Rectal smooth muscle tissue (tissue), 1 donor: ENCODE data around the gene EPC2.
"Not testable (repeated sequence)": the region's sequence is repeated elsewhere in the genome, so short reads cannot be mapped to it uniquely, and the experiment has no call there.

ENCODE experiments used
- H3K27ac ChIP-seq: one replicate; pipeline ENCODE4 v1.7.0; 2013; ENCODE audit warnings: low read depth, low read length, inconsistent platforms
- H3K27me3 ChIP-seq: one replicate; pipeline ENCODE4 v1.7.0; 2013; ENCODE audit warnings: low read length; ENCODE audit not compliant: control insufficient read depth, insufficient read depth
- H3K36me3 ChIP-seq: one replicate; pipeline ENCODE4 v1.7.0; 2013; ENCODE audit warnings: low read length; ENCODE audit not compliant: control insufficient read depth, insufficient read depth
- H3K4me1 ChIP-seq: one replicate; pipeline ENCODE4 v1.7.0; 2013; ENCODE audit warnings: low read length; ENCODE audit not compliant: control insufficient read depth, insufficient read depth
- H3K4me3 ChIP-seq: one replicate; pipeline ENCODE4 v1.7.0; 2013; ENCODE audit warnings: low read length
- H3K9ac ChIP-seq: one replicate; pipeline ENCODE4 v1.7.0; 2013; ENCODE audit warnings: low read length

The EPC2 gene

DNA sequence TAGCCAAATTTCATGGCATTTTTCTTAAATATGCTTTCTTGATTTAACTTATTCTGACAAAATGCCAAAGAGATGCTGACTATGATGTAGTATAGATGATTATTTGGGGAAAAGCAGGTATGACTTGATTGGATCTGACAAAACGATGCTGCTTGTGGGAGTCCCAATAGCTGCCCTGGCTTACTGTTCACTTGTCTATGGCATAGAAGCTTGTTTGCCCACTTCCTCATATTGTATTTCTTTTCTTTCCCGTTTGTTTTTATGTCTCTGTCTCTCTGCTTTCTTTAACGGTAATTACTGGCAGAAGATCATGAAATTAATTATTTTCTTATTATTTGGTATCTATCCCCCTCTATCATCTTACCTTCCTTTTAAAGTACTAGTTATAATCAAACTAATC is 43.0 kb downstream of the EPC2 start:
- Histone ChIP-seq H3K27me3 (no peaks in the 10 kb centered on the region), H3K4me1 (peaks cover 2% of the 10 kb centered on the region), H3K4me3 (no peak overlapping the region), H3K27ac (no peak overlapping the region), H3K36me3 (no peaks in the 10 kb centered on the region), H3K9ac (no peak overlapping the region)

DNA sequence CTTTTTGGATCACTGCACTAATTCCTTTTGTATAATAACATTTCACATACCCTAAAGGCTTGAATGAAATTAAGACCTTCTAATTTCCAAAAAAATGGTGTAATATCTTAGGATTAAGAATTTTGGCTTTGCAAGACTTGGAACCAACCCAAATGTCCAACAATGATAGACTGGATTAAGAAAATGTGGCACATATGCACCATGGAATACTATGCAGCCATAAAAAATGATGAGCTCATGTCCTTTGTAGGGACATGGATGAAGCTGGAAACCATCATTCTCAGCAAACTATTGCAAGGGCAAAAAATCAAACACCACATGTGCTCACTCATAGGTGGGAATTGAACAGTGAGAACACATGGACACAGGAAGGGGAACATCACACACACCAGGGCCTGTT is 43.5 kb downstream of the EPC2 start:
- not testable (repeated sequence) for H3K27me3 ChIP-seq, H3K4me1 ChIP-seq, H3K36me3 ChIP-seq, H3K4me3 ChIP-seq, H3K9ac ChIP-seq, H3K27ac ChIP-seq

DNA sequence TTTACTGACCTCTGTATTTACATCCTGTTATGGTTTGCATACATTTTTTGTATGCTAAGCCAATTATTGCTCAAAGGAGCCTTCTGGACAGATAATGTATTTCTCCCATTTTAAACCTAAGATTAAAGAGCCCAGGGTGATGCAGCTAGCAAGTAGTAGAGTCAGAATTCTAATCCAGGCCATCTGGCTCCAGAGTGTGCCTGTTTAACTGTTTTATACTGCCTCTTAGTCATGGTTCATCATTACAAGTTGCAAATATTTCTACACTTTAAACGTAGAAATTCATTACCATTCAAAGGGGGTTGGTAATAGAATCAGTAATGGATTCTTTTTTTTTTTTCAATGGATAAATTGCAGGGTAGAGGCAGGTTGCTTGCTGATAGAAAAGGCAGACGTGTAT is 52.4 kb downstream of the EPC2 start:
- Histone ChIP-seq H3K9ac (no peak overlapping the region), H3K27me3 (no peaks in the 10 kb centered on the region), H3K4me1 (no peaks in the 10 kb centered on the region), H3K36me3 (peaks cover 2% of the 10 kb centered on the region), H3K4me3 (no peak overlapping the region), H3K27ac (no peak overlapping the region)

DNA sequence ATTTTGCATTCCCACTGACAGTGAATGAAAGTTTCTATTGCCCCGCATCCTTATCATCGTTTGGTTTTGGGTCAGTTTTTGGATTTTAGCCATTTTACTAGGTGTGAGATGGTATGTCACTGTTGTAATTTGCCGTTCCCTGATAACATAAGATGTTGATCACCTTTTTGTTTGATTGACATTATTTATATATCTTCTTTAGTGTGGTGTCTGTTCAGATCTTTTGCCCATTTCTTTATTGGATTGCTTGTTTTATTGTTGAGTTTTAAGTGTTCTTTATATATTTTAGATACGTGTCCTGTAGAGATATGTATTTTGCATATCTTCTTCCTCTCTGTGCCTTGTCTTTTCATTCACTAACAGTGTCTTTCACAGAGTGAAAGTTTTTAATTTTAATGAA is 55.3 kb downstream of the EPC2 start:
- peaks cover 3% of the 10 kb centered on the region for H3K36me3 ChIP-seq
- no peaks in the 10 kb centered on the region for H3K27me3 ChIP-seq
- no peak overlapping the region for H3K9ac ChIP-seq
- no peak overlapping the region for H3K27ac ChIP-seq
- H3K4me1 ChIP-seq = no peaks in the 10 kb centered on the region
- H3K4me3 ChIP-seq = no peak overlapping the region

DNA sequence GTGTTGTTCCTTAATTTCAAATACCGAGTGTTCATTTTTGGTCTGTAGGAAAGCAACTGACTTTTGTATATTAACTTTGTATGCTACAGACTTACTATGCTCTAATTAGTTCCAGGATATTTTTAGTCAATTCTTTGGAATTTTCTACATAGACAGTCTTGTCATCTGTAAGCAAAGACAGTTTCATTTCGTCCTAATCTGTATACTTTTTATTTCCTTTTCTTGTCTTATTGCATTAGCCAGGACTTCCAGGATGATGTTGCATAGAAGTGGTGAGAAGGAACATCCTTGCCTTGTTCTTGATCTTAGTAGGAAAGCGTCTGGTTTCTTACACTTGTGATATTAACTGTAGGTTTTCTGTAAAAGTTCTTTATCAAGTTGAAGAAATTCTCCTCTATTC is 56.5 kb downstream of the EPC2 start:
- Histone ChIP-seq H3K27ac (no peak overlapping the region), H3K4me1 (no peaks in the 10 kb centered on the region), H3K9ac (no peak overlapping the region), H3K4me3 (no peak overlapping the region), H3K27me3 (no peaks in the 10 kb centered on the region), H3K36me3 (peaks cover 3% of the 10 kb centered on the region)

DNA sequence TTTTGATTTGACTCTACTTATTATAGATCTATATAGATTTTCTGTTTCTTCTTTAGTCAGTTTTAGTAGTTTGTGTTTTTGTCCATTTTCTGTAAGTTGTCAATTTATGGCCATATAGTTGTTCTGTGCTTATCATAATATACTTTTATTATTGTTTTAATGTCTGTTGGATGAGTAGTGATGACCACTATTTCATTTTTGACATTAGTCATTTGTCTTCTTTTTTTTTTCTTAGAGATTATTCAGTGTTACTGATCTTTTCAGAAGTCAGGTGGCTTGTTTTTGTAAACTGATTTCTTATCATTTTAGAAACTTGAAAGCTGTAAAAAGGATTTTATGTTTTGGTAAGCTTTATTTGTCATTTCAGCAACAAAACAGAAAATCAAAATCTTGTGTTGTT is 57.3 kb downstream of the EPC2 start:
- Histone ChIP-seq H3K4me3 (no peak overlapping the region), H3K9ac (no peak overlapping the region), H3K27ac (no peak overlapping the region), H3K27me3 (no peaks in the 10 kb centered on the region), H3K36me3 (peaks cover 3% of the 10 kb centered on the region), H3K4me1 (no peaks in the 10 kb centered on the region)

DNA sequence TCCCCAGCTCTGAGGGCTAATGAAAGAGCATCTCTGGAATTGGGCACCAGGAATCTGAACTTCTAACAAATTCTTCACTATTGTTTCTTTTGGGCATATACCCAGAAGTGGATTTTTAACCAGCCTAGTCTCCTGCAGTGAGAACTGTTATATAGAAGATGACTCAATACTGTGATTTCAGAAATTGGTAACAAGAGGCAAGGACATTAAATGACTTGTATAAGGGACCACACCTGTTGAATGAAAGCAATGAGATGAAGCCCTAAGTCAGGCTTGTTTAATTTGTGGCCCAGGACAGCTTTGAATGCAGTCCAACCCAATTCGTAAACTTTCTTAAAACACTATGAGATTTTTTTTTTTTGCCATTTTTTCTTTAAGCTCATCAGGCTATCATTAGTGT is 57.9 kb downstream of the EPC2 start:
- Histone ChIP-seq H3K9ac (no peak overlapping the region), H3K4me1 (no peaks in the 10 kb centered on the region), H3K36me3 (peaks cover 3% of the 10 kb centered on the region), H3K27ac (no peak overlapping the region), H3K4me3 (no peak overlapping the region), H3K27me3 (no peaks in the 10 kb centered on the region)

DNA sequence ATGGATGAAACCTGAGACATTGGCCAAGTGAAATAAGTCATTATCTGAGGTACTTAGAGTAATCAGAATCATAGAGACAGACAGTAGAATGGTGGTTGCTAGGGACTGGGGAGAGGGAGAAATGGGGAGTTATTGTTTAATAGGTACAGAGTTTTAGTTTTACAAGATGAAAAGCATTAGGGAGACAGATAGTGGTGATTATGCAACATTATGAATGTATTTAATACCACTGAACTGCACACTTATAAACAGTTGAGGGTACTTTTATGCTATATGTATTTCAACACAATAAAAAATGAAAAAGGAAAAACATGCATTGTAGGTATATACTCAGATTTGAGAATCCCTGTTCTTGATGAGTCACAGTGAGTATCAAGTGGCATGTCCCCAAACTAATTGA is 59.7 kb downstream of the EPC2 start:
- Histone ChIP-seq H3K27ac (no peak overlapping the region), H3K9ac (no peak overlapping the region), H3K27me3 (no peaks in the 10 kb centered on the region), H3K4me1 (no peaks in the 10 kb centered on the region), H3K4me3 (no peak overlapping the region), H3K36me3 (peaks cover 3% of the 10 kb centered on the region)

DNA sequence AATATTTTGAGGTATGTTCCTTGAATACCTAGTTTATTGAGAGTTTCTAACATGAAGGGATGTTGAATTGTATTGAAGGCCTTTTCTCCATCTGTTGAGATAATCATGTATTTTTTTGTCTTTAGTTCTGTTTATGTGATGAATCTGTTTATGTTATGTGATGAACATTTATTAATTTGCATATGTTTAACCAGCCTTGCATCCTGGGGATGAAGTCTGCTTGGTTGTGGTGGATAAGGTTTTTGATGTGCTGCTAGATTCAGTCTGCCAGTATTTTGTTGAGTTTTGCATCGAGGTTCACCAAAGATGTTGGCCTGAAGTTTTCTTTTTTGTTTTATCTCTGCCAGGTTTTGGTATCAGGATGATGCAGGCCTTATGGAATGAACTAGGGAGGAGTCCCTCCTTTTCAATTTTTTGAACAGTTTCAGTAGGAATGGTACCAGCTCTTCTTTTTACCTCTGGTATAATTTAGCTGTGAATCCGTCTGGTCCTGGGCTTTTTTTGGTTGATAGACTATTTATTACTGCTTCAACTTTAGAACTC is 71.9 kb downstream of the EPC2 start:
- no peak overlapping the region for H3K4me3 ChIP-seq
- peaks cover 3% of the 10 kb centered on the region for H3K4me1 ChIP-seq
- H3K36me3 ChIP-seq = no peaks in the 10 kb centered on the region
- H3K27me3 ChIP-seq = no peaks in the 10 kb centered on the region
- no peak overlapping the region for H3K9ac ChIP-seq
- H3K27ac ChIP-seq = no peak overlapping the region

DNA sequence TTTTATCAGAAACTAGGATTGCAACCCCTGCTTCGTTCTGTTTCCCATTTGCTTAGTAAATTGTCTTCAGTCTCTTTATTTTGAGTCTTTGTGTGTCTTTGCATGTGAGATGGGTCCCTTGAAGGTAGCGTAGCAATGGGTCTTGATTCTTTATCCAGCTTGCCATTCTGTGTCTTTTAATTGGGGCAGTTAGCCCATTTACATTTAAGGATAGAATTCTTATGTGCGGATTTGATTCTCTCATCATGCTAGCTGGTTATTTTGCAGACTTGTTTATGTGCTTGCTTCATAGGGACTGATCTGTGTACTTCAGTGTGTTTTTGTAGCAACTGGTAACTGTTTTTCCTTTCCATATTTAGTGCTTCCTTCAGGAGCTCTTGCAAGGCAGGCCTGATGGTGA is 73.5 kb downstream of the EPC2 start:
- H3K36me3 ChIP-seq = no peaks in the 10 kb centered on the region
- no peak overlapping the region for H3K9ac ChIP-seq
- H3K4me1 ChIP-seq = peaks cover 3% of the 10 kb centered on the region
- H3K27me3 ChIP-seq = no peaks in the 10 kb centered on the region
- H3K4me3 ChIP-seq = no peak overlapping the region
- no peak overlapping the region for H3K27ac ChIP-seq

DNA sequence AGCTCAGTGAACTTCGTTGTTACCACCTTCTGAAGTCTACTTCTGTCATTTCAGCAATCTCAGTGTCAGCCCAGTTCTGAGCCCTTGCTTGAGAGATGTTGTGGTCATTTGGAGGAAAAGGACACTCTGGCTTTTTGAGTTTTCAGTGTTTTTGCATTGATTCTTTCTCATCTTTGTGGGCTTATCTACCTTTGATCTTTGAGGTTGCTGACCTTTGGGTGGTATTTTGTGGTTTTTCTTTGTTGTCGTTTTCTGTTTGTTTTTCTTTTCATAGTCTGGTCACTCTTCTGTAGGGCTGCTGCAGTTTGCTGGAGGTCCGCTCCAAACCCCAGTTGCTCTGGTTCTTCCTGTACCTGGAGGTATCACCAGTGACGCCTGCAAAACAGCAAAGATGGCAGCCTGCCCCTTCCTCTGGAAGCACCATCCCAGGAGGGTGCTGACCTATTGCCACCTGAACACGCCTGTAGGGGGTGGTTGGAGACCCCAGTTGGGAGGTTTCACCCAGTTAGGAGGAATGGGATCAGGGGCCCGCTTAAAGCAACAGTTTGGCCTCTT is 74.7 kb downstream of the EPC2 start:
- Histone ChIP-seq H3K27ac (no peak overlapping the region), H3K9ac (no peak overlapping the region), H3K4me1 (peaks cover 3% of the 10 kb centered on the region), H3K4me3 (no peak overlapping the region), H3K36me3 (no peaks in the 10 kb centered on the region), H3K27me3 (no peaks in the 10 kb centered on the region)

DNA sequence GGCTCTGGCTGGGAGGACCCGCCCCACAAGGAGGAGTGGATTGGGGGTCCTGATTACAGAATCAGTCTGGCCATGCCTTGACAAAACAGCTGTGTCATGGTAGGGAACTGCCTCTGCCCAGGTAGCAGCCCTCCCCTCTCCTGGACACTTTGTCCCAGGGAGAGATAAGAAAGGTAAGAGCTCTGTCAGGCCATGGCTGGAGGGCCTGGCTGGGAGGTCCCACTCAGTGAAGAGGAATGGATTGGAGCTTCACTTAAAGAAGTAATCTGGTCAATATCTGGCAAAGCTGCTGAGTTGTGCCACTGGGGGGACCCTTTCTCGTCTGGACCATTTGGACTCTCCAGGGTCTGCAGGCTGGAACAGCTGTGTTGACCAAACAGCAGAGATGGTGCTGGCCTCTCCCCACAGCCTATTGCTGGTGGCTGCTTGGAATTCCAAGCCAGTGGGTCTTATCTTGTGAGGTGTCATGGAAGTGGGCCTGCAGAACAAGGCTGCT is 75.4 kb downstream of the EPC2 start:
- Histone ChIP-seq H3K27ac (no peak overlapping the region), H3K4me1 (peaks cover 3% of the 10 kb centered on the region), H3K36me3 (no peaks in the 10 kb centered on the region), H3K4me3 (no peak overlapping the region), H3K27me3 (no peaks in the 10 kb centered on the region), H3K9ac (no peak overlapping the region)

DNA sequence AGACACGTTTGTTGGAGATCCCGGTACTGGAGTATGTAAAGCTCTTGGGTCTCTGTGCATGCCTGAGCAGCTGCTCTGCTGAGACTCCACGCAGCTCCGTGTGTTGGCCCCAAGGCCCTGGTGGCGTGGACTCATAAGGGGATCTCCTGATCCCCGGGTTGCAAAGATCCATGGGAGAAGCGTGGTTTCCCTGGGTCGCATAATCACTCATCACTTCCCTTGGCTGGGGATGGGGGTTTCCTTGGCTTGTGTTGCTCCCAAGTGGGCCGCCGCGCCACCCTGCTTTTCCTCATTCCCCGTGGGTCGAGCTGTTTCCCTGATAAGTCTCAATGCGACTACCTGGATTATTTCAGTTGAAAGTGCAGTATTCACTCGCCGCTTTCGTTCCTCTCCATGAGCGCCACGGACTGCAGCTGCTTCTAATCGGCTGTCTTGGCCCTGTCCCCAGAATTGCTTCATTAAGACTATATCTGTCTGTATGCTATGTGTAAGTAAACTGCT is 76.0 kb downstream of the EPC2 start:
- no peak overlapping the region for H3K27ac ChIP-seq
- H3K4me3 ChIP-seq = peak overlapping the region; percentile 52
- H3K36me3 ChIP-seq = no peaks in the 10 kb centered on the region
- peaks cover 3% of the 10 kb centered on the region for H3K4me1 ChIP-seq
- no peak overlapping the region for H3K9ac ChIP-seq
- no peaks in the 10 kb centered on the region for H3K27me3 ChIP-seq
